ENCODE data around the gene TSNAXIP1.

Gene TSNAXIP1, protein sequence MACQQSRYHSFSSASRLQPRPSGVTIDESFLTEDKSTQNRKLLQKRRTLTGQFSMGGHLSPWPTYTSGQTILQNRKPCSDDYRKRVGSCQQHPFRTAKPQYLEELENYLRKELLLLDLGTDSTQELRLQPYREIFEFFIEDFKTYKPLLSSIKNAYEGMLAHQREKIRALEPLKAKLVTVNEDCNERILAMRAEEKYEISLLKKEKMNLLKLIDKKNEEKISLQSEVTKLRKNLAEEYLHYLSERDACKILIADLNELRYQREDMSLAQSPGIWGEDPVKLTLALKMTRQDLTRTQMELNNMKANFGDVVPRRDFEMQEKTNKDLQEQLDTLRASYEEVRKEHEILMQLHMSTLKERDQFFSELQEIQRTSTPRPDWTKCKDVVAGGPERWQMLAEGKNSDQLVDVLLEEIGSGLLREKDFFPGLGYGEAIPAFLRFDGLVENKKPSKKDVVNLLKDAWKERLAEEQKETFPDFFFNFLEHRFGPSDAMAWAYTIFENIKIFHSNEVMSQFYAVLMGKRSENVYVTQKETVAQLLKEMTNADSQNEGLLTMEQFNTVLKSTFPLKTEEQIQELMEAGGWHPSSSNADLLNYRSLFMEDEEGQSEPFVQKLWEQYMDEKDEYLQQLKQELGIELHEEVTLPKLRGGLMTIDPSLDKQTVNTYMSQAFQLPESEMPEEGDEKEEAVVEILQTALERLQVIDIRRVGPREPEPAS

DNA sequence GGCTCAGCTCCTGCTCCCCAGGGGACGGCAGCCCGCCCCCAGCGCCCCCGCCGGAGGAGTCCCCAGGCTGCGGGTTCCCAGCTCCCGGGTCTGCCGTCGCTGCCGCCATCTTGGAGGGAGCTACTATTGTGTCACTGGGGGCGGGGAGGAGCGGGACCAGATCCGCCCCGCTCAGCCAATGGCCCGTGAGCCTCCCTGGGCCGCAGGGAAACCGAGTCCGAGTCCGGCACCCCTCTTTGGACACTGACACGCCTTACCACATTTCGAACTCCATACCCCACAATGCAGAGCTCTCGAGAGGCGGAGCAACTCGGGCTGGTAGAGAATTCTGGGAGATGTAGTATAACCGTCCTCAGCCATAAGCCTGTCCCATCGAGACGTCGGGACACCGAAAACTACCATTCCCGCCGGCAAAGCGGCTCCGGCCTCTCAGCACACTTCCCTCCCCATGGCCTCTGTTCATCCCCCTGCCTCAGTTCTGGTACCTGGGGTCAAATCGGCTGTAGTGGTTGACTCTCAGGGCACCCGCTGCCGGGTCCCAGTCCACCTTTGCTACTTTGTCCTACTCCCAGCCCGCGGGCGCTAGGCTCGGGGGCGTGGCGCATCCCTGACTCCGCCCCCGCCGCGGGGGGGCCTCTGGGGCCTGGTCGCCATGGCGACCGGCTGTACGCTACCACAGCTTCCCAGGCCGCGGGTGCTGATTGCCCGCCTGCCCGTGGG, at the start of gene TSNAXIP1, which contains the start of gene RANBP10:
Gene TSNAXIP1 (plus strand): TSS at position 462 of the 720 bp plus-strand sequence. CDS start 261 bp downstream, outside the sequence.
Gene RANBP10 (minus strand): TSS at position 133 of the 720 bp plus-strand sequence. CDS start 24 bp downstream, at position 109.
- DNase-seq = peak; percentile 96

- no peak for DNase-seq
These were observed 48.7 kb upstream of the TSNAXIP1 start for GRCh38 chr16:67758006-67758405.

DNA sequence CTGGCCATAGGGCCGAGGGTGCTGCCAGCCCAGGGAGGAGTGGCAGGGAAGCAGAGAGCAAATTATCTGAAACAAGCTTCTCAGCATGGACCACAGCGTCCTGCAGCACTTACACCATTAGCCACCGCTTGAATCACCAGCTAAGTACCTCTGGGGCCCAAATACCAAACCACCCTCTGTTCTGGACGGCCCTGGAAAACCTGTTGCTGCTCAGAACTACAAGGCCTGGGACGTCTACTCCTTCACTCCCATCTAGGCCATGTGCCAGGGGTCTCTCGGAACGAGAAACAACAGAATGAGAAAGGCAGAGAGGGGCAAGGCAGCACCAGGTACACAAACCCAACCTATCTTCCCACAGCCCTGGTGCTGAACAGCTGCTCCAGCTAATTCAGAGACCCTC, 47.7 kb upstream of the TSNAXIP1 start:
- DNase-seq = no peak

GRCh38 chr16:67760206-67760955, 46.3 kb upstream of the TSNAXIP1 start:
- DNase-seq = no peak

DNA sequence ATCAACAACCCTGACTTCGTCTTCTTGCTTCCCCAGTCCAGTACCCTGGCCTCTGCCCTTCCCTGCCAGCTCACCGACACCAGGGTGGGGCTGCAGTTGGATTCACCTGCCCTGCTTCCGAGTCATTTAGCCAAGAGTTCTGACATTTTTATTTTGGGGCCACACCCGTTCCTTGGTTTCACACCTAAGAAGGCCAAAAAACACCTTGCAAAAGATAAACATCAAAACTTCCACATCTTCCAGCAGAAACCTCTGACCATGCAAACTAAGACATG, 45.8 kb upstream of the TSNAXIP1 start:
- DNase-seq = no peak

GRCh38 chr16:67761924-67762323, 44.8 kb upstream of the TSNAXIP1 start:
- no peak for DNase-seq

- no peak for DNase-seq
These were observed 44.3 kb upstream of the TSNAXIP1 start for GRCh38 chr16:67762385-67762784.

- no peak for DNase-seq
These were observed 43.6 kb upstream of the TSNAXIP1 start for GRCh38 chr16:67763066-67763465.

DNA sequence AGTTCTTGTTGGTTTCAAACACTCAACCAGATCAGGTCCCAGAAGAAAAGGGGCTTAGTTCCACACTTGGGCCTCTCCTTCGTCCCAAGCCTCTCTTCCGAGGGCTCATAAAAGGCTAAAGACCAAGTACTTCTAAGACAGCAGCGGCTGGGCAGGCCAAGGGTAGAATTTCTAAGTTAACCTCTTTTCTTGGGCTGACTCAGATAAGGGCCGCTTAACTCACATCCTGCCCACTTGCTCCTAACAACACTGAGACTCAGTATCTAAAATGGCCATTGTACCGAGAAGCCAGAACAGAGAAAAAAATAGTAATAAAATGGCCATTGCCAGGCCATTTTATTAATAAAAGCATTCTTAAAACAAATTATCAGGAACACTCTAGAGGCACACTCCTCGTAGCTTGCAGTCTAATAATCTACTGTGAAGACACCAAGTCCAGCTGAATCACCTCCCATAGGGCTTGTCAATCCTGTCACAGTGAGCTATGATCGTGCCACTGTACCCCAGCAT, 42.5 kb upstream of the TSNAXIP1 start:
- no peak for DNase-seq

DNA sequence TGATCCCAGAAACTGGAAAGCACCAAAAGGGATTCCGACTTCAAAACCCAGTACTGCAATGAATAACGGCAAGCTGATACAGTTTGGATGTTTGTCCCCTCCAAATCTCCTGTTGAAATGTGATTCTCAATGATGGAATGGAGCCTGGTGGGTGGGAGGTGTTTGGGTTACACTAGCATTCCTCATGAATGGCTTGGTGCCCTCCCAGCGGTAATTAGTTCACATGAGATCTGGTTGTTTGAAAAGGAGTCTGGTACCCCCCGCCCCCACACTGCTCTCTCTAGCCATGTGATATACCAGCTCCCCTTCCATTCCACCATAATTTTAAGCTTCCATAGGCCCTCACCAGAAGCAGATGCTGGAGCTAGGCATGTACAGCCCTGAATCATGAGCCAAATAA, 40.4 kb upstream of the TSNAXIP1 start:
- DNase-seq = no peak

GRCh38 chr16:67767953-67768352, 38.7 kb upstream of the TSNAXIP1 start:
- no peak for DNase-seq

GRCh38 chr16:67770346-67770991, 36.2 kb upstream of the TSNAXIP1 start:
- no peak for DNase-seq

DNA sequence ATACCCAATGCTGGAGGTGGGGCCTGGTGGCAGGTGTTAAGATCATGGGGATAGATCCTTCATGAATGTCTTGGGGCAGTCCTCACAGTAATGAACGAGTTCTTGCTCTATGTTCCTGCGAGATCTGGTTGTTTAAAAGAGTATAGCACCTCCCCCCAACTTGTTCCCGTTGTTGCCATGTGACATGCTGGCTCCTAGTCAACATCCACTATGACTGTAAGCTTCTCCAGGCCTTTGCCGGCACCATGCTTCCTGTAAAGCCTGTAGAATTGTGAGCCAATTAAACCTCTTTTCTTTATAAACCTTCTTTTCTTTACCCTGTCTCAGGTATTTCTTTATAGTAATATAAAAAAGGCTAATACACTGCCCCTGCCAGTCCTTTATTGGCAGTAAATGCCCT, 33.6 kb upstream of the TSNAXIP1 start:
- no peak for DNase-seq

GRCh38 chr16:67773569-67774456, 32.9 kb upstream of the TSNAXIP1 start:
- DNase-seq = no peak

GRCh38 chr16:67774457-67774853, 32.2 kb upstream of the TSNAXIP1 start:
- DNase-seq = no peak

DNA sequence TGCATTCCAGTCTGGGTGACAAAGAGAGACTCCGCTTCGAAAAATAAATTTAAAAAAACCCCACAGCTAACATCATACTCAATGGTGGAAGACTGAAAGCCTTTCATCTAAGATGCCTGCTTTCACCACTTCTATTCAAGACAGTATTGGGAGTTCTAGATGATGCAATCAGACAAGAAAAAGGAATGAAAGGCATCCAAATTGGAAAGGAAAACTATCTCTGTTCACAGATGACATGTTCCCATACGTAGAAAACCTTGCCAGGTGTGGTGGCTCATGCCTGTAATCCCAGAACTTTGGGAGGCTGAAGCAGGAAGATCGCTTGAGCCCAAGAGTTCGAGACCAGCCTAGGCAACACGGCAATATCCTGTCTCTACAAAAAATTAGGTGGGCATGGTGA, 31.4 kb upstream of the TSNAXIP1 start:
- DNase-seq = no peak

GRCh38 chr16:67779256-67780014, 27.3 kb upstream of the TSNAXIP1 start:
- DNase-seq = no peak

DNA sequence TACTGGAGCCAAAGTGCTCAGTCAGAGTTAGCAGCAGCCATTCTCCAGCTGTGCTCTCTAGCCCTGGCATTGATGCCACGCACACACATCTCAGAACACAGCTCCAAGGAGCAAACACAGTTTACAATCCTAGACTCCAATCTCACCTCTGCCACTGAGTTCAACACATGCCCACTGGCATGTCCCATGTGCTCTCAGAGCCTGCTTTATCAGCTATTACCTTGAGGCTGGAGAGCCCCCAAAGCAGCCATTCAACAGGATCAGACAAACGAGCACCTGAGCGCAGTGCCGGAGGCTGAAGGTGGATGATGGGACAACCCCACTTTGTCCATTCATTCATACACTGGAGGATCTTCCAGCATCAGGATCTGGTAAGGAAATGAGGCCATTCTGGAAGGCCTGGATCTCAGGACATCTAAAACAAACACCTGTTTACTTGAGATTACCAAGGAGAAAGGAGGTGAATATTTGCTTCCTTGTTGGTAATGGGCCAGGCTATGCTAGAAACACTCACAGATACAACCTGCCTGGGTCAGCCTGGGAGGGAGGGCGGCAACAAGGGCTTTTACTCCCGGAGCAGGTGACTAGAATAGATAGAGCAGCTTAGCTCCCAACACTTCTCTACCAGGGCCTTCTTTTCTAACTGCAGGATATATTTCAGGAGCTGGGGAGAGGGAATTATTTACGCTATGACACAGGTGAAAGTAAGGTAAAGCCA, 25.7 kb upstream of the TSNAXIP1 start:
- DNase-seq = no peak

- no peak for DNase-seq
These were observed 25.1 kb upstream of the TSNAXIP1 start for GRCh38 chr16:67781565-67781921.
